ENCODE results near the gene MEGF9.
A peak's percentile ranks its signal among the peaks of the same experiment; 100 is the strongest.

MEGF9 gene

GRCh38 chr9:120702075-120702474, 12.2 kb downstream of the MEGF9 start:
- DNase-seq = no peak

DNA sequence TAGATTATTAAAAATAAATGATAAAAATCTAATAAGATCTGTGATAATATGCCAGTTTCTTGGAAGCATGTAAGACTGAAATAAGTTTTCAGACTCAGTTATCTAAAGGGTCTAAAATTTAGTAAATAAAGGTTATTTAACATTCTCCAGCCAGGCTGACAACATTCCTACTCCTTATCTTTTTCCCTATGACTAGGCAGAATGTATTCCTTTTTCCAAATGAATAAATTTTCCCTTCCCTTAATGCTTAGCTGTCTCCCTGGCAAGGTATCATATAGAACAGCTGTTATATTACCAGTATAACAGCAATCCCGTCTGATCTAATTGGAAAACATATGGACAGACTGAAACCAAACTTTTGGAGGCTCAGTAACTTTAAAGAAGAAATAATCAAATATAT, 13.0 kb downstream of the MEGF9 start:
- no peak for DNase-seq

DNA sequence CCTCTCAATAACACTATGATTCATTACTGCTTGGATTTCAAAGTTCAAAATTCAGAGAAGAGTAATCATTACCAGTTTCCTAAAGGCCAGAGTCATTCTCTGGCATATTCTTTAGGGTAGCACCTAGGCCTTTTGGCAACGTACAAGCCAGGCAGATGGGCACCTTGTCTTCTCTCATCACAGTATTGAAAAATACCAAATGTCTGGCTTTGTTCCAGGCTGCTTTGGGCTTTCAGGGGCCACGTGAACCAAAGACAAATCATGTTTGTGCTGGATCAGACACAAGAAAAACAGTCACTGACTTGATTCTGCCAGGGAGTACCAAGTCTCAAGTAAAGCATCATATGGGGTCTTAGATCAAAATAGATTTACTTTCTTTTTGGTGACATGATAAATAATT, 15.5 kb downstream of the MEGF9 start:
- DNase-seq = no peak

DNA sequence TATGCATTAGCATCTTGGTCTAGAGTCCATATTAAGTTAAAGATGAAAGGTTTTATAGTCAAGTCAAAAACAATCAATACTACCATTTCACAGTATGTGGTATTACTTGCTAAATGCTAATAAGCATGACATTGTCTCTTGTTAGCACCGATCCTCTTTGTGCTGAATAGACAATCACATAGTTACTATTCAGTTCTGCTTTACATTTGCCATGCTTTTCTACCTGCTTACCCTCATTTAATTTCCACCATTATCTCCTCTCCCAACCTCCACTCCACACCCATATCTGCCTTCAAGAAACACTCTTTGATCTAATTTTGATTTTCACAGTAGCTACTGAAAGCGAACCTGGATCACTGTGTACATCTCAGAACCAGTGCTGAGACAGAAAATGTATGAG, 16.8 kb downstream of the MEGF9 start:
- no peak for DNase-seq

DNA sequence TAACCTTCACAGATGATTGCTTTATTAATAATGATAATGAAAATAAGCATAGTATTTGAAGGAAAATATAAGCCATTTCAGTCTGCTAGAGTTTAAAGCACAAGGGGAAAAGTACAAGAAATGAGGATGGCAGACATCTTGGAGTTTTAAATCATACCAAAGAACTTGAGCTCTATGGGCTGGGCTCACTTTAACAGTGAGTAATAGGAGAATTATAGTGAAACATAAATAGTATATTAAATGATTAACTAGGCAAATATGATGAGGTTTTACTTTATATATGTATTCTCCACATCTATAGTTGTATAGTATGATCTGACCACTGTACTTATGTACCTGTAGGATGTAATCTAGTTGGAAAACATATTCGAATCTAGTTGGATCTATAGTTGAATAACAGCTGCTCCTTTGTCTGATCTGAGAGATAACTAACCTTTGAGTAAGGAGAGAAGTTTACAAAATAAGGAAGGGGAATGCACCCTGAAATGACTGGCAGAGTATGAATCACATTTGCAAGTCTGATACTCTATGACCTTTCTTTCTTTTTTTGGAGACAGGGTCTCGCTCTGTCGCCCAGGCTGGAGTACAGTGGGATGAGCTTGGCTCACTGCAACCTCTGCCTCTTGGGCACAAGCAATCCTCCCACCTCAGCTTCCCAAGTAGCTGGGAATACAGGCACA, 17.6 kb downstream of the MEGF9 start:
- DNase-seq = no peak

DNA sequence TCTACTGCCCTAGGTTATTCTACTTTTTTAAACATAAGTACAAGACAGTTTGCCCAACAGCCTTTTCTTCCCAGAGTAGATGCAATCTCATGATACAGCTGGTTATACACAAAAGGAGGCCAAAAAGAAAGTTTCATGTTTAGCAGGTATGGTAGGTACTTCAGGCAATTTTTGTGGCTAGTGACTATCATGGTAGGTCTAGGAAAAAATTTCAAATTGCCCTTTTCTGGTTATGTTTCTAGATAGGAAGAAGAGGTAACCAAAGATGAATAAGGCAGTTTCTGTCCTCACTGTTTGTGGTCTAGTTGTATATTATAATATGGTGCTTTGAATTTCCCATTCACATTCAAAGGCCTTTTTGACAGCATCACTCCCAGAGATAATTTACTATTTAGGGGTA, 19.7 kb downstream of the MEGF9 start:
- peak; percentile 25 for DNase-seq

GRCh38 chr9:120693700-120694008, 20.6 kb downstream of the MEGF9 start:
- DNase-seq = no peak

- peak; percentile 41 for DNase-seq
These were observed 21.2 kb downstream of the MEGF9 start for GRCh38 chr9:120692901-120693699.

- DNase-seq = no peak
These were observed 23.9 kb downstream of the MEGF9 start for GRCh38 chr9:120690372-120690771.

- DNase-seq = no peak
These were observed 24.4 kb downstream of the MEGF9 start for GRCh38 chr9:120689860-120690259.

DNA sequence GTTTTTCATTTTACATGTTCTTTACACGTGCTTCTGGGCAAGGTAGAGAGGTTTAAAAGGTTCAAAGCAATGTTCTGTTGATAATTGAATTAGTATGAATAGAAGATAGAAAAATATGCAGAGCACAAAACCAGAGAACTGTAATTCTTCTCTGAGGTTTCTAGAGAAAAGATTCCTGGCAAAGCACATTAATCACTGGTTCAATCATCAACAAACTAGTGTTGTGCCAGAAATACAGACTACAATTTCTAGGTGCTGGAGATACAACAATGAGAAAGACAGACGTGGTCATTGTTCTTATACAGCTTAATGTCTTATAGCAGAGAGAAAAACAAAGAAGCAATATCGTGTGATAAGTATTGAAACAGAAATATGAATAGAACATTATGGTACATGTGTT, 25.5 kb downstream of the MEGF9 start:
- DNase-seq = no peak

- no peak for DNase-seq
These were observed 31.1 kb downstream of the MEGF9 start for GRCh38 chr9:120683150-120683549.

GRCh38 chr9:120681121-120681520, 33.1 kb downstream of the MEGF9 start:
- no peak for DNase-seq

GRCh38 chr9:120680579-120680978, 33.7 kb downstream of the MEGF9 start:
- DNase-seq = no peak

- DNase-seq = no peak
These were observed 34.1 kb downstream of the MEGF9 start for GRCh38 chr9:120680161-120680560.

DNA sequence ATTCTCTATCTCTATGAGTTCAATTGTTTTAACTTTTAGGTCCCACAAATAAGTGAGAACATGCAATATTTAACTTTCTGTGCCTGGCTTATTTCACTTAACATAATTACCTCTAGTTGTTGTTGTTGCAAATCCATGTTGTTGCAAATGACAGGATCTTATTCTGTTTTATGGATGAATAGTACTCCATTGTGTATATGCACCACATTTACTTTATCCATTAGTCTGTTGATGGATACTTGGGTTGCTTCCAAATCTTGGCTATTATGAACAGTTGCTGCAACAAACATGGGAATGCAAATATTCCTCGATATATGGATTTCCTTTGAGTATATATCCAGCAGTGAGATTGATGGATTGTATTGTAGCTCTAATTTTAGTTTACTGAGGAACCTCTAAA, 36.3 kb downstream of the MEGF9 start:
- DNase-seq = no peak

GRCh38 chr9:120676767-120677402, 37.4 kb downstream of the MEGF9 start:
- DNase-seq = no peak

- no peak for DNase-seq
These were observed 45.9 kb downstream of the MEGF9 start for GRCh38 chr9:120668399-120668798.

GRCh38 chr9:120663950-120664349, 50.3 kb downstream of the MEGF9 start:
- DNase-seq = no peak

GRCh38 chr9:120663380-120663779, 50.9 kb downstream of the MEGF9 start:
- DNase-seq = no peak

GRCh38 chr9:120662513-120662912, 51.8 kb downstream of the MEGF9 start:
- DNase-seq = no peak

GRCh38 chr9:120659676-120660075, 54.6 kb downstream of the MEGF9 start:
- no peak for DNase-seq

- DNase-seq = no peak
These were observed 55.1 kb downstream of the MEGF9 start for GRCh38 chr9:120659209-120659608.

DNA sequence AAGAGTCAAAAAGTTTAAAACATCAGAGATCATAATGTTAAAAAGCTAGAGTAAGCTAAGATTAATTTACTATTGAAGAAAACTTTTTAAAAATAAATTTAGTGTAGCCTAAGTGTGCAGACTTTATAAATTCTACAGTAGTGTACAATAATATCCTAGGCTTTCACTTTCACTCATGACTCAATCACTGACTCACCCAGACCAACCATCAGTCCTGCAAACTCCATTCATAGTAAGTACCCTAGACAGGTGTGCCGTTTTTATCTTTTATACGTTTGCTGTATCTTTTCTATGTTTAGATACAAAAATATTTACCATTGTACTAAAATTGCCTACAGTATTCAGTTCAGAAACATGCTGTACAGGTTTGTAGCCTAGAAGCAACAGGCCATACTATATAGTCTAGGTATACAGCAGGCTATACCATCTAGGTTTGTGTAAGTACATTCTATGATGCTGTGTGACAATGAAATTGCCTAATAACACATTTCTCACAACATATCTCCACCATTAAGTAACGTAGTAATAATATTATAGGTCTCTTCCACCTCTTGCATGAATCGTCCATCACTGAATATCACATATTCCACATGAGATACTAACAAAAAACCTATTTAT, 59.2 kb downstream of the MEGF9 start:
- DNase-seq = peak; percentile 31

All from activated CD4-positive, alpha-beta T cell treated with anti-CD3 and anti-CD28 coated beads, Interleukin-10, Interleukin-2, amounts not matched to agents 100 ng/mL and 50 ng/mL, durations not matched to agents 16 hours and 8 hours (primary cell).